ENCODE data around the gene CTNNA1.

Gene CTNNA1

GRCh38 chr5:138844125-138844461, 90.9 kb downstream of the CTNNA1 start:
- Histone ChIP-seq H3K27ac (ENCODE audit: low read depth, low read length) (no peak overlapping the region), H3K36me3 (ENCODE audit: control insufficient read depth, low read length) (no peaks in the 10 kb centered on the region), H3K4me3 (ENCODE audit: low read length) (no peak overlapping the region), H3K4me1 (ENCODE audit: control insufficient read depth, low read length) (peaks cover 11% of the 10 kb centered on the region), H3K79me2 (ENCODE audit: control insufficient read depth, low read length) (no peaks in the 10 kb centered on the region), H3K27me3 (ENCODE audit: control insufficient read depth, low read length) (no peaks in the 10 kb centered on the region), H3K9me2 (replicated peaks; ENCODE audit: control insufficient read depth, low read length) (no peaks in the 10 kb centered on the region), H3K9me3 (ENCODE audit: control insufficient read depth, insufficient read depth, low read length) (no peaks in the 10 kb centered on the region), H3F3A (ENCODE audit: control insufficient read depth, insufficient read depth) (no peaks in the 10 kb centered on the region), H3K4me2 (ENCODE audit: low read length) (no peak overlapping the region), H4K20me1 (ENCODE audit: control insufficient read depth, insufficient read depth, low read depth, low read length) (no peaks in the 10 kb centered on the region)
- TF ChIP-seq EZH2phosphoT487 (IDR thresholded peaks at IDR 0.05; ENCODE audit: borderline replicate concordance, low read length) (no peak), CTCF (IDR thresholded peaks at IDR 0.05; ENCODE audit: low read depth, low read length, poor library complexity, severe bottlenecking) (no peak)

GRCh38 chr5:138844812-138845513, 91.7 kb downstream of the CTNNA1 start:
- no peaks in the 10 kb centered on the region for H3K9me2 ChIP-seq (replicated peaks; ENCODE audit: control insufficient read depth, low read length)
- no peak for TF ChIP-seq CTCF (IDR thresholded peaks at IDR 0.05; ENCODE audit: low read depth, low read length, poor library complexity, severe bottlenecking)
- TF ChIP-seq EZH2phosphoT487 (IDR thresholded peaks at IDR 0.05; ENCODE audit: borderline replicate concordance, low read length) = no peak
- no peaks in the 10 kb centered on the region for H3K27me3 ChIP-seq (ENCODE audit: control insufficient read depth, low read length)
- no peaks in the 10 kb centered on the region for H4K20me1 ChIP-seq (ENCODE audit: control insufficient read depth, insufficient read depth, low read depth, low read length)
- no peak overlapping the region for H3K27ac ChIP-seq (ENCODE audit: low read depth, low read length)
- H3K36me3 ChIP-seq (ENCODE audit: control insufficient read depth, low read length) = no peaks in the 10 kb centered on the region
- H3K4me1 ChIP-seq (ENCODE audit: control insufficient read depth, low read length) = peaks cover 20% of the 10 kb centered on the region
- H3K9me3 ChIP-seq (ENCODE audit: control insufficient read depth, insufficient read depth, low read length) = no peaks in the 10 kb centered on the region
- H3K4me2 ChIP-seq (ENCODE audit: low read length) = no peak overlapping the region
- no peaks in the 10 kb centered on the region for H3F3A ChIP-seq (ENCODE audit: control insufficient read depth, insufficient read depth)
- no peaks in the 10 kb centered on the region for H3K79me2 ChIP-seq (ENCODE audit: control insufficient read depth, low read length)
- no peak overlapping the region for H3K4me3 ChIP-seq (ENCODE audit: low read length)

- Histone ChIP-seq H3K27ac (ENCODE audit: low read depth, low read length) (no peak overlapping the region), H3K9me2 (replicated peaks; ENCODE audit: control insufficient read depth, low read length) (no peaks in the 10 kb centered on the region), H3K4me1 (ENCODE audit: control insufficient read depth, low read length) (peaks cover 20% of the 10 kb centered on the region), H3F3A (ENCODE audit: control insufficient read depth, insufficient read depth) (no peaks in the 10 kb centered on the region), H3K36me3 (ENCODE audit: control insufficient read depth, low read length) (no peaks in the 10 kb centered on the region), H3K9me3 (ENCODE audit: control insufficient read depth, insufficient read depth, low read length) (no peaks in the 10 kb centered on the region), H3K4me2 (ENCODE audit: low read length) (peak overlapping the region; percentile 34), H3K4me3 (ENCODE audit: low read length) (no peak overlapping the region; the same call in 1 of the 2 replicates), H3K79me2 (ENCODE audit: control insufficient read depth, low read length) (no peaks in the 10 kb centered on the region), H3K27me3 (ENCODE audit: control insufficient read depth, low read length) (no peaks in the 10 kb centered on the region), H4K20me1 (ENCODE audit: control insufficient read depth, insufficient read depth, low read depth, low read length) (no peaks in the 10 kb centered on the region)
- TF ChIP-seq EZH2phosphoT487 (IDR thresholded peaks at IDR 0.05; ENCODE audit: borderline replicate concordance, low read length) = no peak
- TF ChIP-seq CTCF (IDR thresholded peaks at IDR 0.05; ENCODE audit: low read depth, low read length, poor library complexity, severe bottlenecking) = no peak
Observed at GRCh38 chr5:138849439-138849838, 96.2 kb downstream of the CTNNA1 start.
